GM19467 (cell line): ENCODE data around the gene TANC1.

Source experiments
- ATAC-seq: cut with Tn5 transposase; IDR thresholded peaks from one replicate; pipeline ENCODE4 v1.9.1; 2021; ENCODE audit warnings: mild to moderate bottlenecking, moderate library complexity; ENCODE audit not compliant: unreplicated experiment

The TANC1 gene

DNA sequence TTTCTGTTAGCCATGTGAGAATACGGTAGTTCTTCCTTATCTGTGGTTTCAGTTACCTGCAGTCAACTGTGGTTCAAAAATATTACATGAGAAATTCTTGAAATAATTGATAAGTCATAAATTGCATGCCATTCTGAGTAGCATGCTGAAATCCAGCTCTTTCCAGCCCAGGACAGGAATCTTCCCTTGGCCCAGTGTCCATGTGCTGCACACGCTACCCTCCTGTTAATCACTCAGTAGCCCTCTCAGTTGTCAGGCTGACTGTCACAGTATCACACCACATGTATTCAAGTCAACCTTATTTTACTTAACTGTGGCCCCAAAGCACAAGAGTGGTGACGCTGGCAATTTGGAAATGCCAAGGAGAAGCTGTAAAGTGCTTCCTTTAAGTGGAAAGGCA lies 141.1 kb downstream of the TANC1 start:
- ATAC-seq = no peak

DNA sequence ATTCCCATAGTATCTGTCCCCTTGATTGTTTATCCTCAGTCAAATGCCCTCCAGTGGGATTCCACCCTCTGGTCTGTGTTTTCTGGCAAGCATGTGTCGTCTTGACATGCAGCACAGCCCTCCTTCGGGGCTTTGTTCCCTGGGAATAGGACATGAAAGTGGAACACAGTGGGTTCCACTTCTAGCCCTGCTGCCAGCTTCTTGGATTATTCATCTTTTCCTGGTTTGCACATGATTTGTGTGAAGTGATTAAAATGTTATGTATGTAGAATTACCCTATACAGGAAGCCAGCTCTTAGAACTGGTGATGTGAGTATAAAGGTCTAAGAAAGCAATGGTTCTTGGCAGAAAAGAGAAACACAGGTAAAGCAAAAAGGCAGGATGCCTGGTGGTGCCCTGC lies 142.3 kb downstream of the TANC1 start:
- no peak for ATAC-seq

DNA sequence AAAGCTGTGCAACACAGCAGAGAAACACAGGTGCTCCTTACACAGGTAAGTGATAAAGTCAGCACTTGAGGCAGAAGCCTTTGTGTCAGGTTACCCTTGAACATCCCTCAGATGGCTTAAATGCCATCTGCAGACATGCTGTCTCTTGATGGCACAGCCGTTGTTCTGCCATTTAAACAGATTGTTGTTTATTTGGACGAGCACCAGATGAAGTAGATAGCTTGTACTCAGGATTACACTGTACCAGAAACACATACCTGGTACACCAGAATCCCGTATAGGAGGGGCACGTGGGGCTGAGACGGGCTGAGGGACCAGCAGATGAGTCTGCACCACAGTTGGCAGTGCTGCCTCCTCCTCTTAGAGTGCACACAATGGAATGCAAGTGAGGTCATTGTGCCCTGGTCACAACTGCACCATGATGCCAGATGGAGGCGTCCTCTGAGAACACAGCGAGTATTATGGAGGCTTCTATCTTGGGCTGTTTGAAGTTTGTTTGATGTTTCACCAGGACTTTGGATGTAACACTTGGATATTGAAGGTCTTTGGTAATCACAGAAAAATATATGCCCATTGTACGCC lies 143.0 kb downstream of the TANC1 start:
- no peak for ATAC-seq

DNA sequence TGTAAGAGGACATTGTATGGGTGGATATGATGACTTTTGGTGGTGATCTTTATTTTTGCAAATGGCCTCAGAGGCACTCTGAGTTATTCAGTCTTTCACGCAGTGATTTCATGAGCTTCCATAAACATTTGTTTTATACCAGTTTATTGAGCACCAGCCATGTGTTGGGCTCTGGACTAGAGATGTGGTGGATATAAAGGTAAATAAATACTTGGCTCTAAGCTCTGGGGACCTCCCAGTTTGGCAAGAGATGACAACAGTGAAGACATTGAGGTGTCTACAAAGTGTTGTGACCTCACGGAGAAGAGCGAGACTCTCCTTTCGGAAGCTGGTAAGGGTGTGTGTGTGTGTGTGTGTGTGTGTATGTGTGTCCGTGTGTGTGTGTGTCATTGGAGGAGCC lies 146.4 kb downstream of the TANC1 start:
- no peak for ATAC-seq

DNA sequence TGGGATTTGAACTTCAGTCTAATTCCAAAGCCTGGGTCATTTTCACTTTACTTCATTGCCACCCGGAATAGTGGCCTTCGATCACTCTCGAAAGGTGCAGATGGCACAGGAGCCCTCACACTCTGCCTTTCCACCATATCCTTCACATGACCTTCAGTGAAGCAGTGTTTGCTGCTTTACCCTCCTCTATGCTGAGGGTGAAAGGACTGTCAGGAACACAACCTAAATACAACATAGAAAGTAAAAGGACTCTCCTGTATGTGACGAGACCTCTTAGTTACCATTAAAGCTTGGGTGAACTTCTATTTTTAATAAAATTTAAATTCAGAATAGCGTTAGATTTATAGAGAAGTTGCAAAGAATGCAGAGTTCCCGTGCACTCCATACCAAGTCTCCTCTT lies 148.5 kb downstream of the TANC1 start:
- no peak for ATAC-seq

DNA sequence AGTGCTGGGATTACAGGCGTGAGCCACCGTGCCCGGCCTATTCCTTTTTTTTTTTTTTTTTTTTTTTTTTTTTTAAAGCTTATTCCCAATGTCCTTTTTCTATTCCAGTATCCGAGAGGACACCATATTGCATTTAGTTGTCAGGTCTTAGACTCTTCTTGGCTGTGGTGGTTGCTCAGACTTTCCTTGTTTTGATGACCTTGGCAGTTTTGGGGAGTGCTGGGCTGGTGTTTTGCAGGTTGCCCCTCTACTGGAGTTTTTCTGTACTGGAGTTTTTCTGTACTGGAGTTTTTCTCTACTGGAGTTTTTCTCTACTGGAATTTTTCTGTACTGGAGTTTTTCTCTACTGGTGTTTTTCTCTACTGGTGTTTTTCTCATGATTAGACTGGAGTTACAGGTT lies 149.2 kb downstream of the TANC1 start:
- ATAC-seq = no peak

DNA sequence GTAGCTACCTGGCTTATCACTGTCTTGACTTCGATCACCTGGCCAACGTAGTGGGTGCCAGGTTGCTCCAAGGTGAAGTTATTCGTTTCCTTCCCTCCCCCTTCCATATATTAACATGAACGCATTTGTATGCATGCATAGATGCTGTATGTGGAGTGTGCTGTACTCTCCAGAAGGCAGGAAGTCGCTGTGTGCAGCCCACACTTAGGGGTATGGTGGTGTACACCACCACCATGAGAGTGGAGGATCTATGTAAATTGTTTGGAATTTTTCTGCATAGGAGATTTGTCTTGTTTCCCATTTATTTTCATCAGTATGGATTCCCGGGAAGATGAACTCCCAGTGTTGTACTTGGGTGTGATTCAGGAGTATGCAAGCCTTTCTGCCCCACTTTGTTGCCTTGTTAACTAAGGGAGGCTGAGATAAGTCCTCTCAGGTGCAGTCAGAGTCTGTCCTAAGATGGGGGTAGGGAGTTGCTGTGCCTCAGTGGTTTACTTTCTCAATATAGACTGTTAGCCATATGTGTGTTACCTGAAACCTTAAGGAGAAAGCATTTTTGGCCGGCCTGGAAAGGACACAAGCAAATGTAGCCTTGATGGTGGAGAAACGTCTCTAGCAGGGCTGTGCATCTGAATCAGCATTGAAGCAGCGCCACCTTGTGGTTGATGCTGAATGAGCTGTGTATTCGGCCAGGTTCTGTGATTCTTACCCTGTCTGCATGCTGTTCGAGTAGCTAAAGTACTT lies 149.8 kb downstream of the TANC1 start:
- ATAC-seq = peak; percentile 90

DNA sequence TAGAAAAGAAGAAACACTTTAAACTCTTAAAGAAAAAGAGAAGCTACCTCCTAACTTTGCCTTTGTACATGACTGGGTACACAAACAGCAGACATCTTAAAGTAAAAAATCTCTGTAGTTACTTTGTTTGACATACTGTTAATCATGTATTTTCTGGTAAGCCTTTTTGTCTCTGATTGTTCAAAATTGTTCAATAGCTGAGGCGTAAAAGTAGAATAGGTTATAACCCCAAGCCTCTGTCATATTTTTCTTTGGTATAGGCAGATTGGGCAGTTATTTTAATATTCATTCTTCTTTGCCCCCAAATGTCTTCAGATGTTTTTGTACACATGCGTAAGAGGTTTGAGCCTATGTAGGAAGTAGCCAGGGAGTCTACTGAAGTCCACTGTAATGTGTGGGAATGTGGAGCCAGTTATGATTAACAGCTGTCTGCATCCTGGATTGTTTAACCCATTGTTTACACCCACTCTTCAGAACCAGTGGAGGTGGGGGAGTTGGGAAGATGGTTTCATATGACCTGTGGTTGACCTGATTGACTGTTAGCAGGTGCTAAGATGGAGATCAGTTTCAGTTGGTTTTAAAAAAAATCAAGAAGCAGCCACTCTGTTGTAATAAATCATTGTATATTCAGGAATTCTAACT lies 150.5 kb downstream of the TANC1 start:
- ATAC-seq = peak; percentile 8

DNA sequence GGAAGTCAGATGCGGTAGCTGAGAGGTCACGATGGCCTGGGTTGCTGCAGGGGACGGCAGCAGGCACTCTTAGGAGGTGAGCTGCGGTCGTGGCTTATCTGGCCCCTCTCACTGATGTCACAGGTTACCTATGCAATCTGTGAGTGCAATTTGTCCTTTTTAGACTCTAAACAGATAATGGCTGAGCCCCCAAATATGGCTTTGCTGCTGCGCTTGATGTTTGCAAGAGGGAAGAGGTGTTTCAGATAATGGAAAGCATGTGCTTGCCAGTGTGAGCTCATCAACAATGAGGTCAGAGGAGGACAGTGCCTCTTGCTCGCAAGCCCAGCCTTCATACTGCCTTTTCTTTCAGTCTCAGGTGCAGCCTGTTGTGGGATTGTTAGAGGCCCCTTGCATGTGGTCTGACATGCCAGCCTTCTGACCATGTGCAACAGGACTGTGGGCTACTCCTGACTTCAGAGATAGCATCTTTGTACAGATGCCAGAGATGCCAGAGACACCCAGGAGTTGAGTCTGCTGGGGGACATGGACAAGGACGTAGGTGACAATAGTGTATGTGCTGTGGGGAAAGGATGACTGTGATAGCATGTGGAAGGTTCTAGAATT lies 151.3 kb downstream of the TANC1 start:
- no peak for ATAC-seq

DNA sequence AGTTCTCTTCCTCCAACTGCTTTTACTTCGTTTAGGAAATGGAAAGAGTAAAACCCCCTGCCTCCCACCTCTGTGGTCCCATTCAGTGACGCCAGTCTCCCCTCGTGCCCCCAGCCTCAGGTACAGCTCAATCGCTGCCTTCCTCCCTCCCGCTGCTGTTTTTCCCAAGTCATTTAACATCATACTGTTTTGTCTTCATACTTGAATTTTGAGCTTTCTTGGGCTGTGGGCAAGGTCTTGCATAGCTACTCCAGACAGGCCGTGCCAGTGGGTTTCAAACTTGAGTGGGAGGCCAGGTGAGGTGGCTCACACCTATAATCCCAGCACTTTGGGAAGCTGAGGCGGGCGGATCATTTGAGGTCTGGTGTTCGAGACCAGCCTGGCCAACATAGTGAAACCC lies 155.3 kb downstream of the TANC1 start:
- ATAC-seq = no peak

DNA sequence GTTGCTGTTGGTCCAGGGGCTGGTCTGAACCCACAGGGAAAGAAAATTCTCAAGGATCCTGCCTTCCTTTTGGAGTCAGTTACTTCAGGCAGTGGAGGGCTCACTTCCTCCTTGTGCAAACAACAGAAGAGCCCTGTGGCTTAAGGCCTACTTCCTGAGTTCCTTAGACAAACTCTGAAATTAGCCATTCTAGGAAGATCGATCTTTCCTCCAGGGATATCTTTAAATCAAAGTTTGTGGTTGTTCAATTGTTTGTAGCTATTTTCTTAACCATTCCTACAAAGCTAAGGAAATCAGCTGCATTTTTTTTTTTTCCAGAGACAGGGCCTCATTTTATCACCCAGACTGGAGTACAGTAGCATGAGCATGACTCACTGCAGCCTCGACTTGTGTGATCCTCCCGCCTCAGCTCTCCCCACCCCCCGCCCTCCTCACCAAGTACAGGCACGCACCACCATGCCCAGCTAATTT lies 156.0 kb downstream of the TANC1 start:
- no peak for ATAC-seq

DNA sequence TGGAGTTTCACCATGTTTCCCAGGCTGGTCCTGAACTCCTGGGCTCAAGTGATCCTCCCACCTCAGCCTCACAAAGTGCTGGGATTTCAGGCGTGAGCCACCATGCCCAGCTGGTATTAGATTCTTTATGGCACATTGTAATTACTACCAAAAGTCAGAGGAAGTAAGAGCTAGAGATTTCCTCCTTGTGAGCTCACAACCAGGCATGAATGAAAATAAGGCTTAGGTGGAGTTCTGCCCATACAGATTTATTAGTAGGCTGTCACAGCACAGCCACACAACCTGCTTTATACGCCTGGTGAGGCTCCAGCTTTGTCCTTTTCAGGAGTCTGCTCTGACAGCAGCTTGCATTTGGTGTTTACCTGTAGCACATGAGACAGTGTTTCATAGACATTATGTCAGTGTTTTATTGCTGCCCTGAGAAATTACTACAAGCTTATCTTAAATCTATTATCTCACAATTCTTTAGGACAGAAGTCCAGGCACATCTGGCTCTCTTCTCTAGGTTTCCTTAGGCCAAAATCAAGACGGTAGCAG lies 156.6 kb downstream of the TANC1 start:
- ATAC-seq = no peak

DNA sequence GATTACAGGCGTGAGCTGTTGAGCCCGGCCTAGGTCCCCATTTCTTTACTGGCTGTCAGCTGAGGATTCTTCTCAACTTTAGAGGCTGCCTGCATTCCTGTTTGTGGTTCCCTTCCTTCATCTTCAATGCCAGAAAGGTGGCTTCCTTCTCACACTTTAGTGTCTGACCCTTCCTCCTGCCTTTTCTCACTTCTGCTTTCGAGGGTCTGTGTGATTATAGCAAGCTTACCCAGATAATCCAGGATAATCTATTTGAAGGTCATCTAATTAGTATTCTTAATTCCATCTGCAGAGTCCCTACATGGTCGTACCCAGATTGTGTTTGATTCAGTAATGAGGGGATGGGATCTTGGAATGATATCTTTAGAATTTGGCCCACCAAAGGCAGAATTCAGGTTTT lies 157.4 kb downstream of the TANC1 start:
- no peak for ATAC-seq

DNA sequence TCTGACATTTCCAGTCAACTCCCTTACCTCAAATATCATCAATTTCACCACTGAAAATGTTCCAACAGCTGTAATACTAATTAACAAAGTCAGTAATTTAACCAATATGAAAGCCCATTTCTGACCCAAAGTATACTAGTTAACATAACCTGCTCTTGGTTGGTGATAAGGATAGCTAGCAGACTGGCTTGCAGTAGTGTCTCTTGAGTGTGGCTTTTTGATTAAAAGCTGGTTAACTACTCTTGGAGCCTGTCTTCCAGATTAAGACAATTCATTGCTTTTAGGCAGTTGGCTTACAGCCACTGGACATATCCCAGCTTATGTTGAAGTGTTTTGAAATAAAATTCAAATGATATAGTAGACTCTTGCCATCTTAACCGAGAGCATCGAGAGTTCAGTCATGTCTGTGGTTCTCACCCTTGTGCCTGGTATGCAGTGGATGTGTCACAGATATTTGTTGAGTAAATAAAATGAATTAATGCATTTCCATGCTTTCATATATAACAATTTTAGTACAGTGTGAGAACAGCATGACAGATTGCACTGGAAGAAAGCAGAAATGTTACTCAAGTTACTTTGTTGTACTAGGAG lies 158.1 kb downstream of the TANC1 start:
- ATAC-seq = no peak

DNA sequence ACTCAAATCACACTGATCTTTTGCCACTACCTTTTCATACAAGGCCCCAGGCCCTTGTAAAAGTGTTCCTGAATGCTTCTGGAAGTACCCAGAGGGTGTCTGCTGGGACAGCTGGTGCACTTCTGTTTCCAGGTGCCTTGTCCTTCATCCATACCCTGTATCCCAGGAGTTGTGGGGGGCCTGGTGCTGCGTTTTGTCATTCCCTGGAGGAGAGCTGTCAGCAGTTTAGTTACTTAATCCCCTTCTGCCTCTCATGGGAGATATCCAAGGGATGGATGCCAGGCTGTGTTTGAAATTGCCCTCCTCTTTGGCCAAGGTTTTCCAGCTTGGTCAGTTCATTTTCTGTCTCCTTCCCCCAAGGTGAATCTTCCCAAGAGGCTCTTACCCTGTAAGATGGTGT lies 159.8 kb downstream of the TANC1 start:
- ATAC-seq = no peak

DNA sequence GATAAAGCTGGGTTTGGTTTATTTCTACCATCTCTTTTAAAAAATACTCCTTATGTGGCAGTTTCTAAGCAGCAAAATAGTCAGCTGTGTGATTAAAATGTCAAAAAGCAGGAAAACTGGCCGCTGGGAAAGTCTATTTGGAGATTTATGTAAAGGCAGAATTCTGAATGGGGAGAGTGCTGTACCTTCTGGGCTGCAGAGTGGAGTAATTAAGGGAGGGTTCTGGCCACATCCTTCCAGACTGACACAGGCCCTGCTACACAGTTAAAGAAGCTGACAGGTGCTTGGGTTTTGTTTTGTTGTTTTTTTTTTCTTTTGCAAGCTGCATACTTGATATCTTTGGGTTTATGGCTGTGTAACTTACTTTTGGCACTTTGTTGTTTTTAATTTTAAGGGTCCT lies 160.8 kb downstream of the TANC1 start:
- ATAC-seq = no peak

DNA sequence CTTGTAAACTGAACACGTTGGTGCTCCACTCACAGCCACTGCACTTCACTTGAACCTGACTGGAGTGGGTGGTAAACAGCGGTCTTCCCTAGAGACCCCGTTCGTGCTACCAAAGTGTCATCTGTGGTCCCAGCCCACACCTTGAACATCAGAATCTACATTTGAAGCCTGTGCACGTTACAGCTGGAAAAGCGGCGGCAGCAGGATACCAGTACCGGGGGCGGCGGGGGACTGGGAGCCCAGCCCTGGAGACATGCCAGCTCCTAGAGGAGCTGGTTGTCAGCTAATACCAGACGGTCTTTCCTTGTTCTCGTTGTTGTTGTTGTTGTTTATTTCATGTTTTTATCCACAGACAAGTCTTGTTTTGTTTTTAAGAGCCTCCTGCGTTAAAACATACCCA lies 161.4 kb downstream of the TANC1 start:
- ATAC-seq = no peak

DNA sequence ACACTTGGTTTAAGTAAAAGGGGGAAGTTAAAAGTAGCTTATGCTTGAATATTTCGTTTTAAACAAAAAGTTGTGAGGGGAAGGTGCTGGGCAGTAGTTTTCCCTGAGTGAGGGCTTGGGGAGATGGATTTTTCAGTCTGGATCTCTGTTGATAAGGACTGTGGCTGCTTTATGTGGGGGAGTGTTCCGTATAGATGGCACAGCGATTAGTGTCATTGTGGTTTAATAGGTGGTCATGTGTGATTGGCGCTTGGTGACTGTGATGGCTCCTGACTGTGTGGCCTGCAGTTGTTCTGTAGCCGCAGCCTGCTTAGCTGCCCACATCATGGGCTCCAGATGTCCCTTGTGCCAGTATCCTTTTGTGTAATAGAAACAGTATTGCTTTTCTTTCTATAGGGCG lies 161.9 kb downstream of the TANC1 start:
- ATAC-seq = no peak

DNA sequence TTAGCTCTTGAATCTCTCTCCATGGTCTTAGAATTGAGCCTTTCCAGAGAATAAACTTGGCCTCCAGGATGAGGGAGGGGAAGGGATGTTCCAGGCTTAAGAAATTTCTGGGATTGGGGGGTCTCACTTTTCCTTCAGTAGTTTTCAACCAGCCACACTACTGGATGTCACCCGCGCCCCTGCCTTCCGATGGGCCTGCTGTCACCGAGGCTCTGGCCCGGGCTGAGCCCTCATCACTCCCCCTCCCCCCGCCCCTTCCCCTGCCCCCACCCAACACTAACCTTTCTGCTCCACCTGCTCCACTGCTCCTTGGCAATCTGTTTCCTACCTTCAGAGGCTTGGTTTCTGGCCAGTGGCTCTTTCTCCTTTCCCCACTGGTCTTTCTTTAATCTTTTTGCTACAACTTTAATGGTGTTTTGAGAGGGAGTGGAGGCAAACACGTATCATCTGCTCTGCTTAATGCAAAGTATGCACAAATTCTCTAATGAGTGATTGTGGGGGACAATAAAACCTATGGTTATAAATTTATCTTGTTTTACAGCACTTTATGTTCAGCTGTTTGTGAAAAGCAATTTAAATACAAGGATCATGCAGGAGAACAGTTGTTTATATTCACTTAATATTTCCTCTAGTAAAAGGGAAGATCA lies 162.9 kb downstream of the TANC1 start:
- no peak for ATAC-seq

DNA sequence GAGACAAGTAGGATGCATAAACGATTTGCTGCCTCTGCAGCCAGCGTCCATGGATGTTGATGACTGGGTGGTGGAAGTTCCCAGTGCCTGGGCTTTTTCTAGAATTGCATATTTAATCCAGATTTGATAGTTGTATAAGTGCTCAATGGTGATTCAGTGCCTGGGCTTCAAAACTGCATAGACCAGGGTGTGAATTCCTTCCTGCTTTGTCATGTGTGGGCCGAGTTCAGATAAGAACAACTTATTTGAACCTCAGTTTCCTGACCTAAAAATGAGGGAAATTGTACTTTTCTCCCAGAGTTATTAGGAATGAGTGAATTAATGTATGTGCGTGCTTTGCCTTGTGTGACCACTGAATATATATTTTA lies 163.5 kb downstream of the TANC1 start:
- ATAC-seq = no peak

DNA sequence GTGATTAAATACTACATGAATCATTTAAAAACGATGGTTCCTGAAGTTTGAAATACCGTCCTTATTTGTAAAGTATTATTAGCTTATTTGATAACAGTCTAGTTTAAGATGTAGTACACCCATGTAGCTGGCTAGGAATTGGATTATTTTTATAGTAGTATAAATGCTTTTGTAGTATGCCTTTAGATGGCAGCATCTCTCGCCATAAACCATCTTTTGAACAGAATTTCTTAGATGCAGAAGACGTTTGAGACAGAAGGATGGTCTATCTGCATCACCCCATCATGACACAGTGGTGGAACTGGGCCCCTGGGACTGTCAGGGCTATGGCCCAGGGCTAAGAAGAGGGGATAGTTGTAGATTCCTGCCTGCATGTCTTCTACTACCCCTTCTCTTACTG lies 165.4 kb downstream of the TANC1 start:
- no peak for ATAC-seq
